ENCODE data around the gene BMX. TPM values are rescaled to one million over a fixed set of nuclear protein-coding genes. Genes with fewer than 3 reads are reported as not detected.

Gene BMX
- total and polyA plus RNA-seq, 9 of the 15 experiments (the other 6 are each of a cell fraction or from before 2014, with no cell fraction given) = 0.45 to 4.2 (median 1.8) TPM

DNA sequence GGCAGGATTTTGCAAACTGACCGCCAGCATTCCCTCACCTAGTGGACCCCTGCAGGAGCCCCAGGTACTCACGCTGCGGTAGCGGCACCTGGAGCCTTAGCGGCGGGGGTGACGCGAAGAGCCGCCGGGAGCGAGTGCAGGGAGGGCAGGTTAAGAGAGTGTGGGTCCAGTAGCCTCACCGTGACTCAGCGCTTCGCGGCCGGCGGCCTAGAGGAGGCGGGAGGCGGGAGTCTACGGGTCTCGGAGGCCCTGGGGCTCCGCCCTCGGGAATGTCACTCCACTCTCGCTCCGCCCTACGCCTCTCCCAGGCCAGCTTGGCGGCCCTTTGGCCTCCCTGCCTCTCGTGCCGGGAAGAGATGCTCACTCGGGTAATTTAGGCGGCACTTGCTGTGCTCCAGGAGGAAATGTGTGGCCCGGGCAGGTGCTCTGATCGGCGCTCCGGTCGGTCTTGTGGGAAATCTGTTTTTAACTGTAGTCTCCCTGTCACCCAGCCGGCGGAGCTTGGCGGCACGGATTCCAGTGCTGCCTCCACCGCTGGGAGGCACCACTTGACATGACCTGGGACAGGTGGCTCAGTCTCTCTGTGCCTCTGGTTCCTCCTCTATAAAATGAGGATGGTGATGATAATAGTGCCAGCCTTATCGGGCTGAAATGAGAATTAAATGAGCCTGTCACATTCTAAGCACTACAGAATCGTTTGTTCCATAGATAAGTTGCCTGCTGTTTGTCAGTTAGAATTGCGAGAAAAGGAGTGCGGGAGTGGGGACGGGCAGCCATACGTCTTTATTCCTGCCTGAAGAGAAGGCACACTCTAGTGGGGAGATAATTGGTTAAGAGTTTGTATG is 7.3 kb upstream of the BMX start, which contains the start of gene PIR (continued):
- TF ChIP-seq, protein P1, sequence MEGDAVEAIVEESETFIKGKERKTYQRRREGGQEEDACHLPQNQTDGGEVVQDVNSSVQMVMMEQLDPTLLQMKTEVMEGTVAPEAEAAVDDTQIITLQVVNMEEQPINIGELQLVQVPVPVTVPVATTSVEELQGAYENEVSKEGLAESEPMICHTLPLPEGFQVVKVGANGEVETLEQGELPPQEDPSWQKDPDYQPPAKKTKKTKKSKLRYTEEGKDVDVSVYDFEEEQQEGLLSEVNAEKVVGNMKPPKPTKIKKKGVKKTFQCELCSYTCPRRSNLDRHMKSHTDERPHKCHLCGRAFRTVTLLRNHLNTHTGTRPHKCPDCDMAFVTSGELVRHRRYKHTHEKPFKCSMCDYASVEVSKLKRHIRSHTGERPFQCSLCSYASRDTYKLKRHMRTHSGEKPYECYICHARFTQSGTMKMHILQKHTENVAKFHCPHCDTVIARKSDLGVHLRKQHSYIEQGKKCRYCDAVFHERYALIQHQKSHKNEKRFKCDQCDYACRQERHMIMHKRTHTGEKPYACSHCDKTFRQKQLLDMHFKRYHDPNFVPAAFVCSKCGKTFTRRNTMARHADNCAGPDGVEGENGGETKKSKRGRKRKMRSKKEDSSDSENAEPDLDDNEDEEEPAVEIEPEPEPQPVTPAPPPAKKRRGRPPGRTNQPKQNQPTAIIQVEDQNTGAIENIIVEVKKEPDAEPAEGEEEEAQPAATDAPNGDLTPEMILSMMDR (IDR thresholded peaks at IDR 0.05 in 2 of 3, conservative IDR thresholded peaks at IDR 0.05 in 1 of 3; ENCODE audit: insufficient read depth in 2 of 3, low read depth in 1 of 3, low read length in 3 of 3) = peak; percentile 60 to 82 (median 71)
- TF ChIP-seq, protein P2, sequence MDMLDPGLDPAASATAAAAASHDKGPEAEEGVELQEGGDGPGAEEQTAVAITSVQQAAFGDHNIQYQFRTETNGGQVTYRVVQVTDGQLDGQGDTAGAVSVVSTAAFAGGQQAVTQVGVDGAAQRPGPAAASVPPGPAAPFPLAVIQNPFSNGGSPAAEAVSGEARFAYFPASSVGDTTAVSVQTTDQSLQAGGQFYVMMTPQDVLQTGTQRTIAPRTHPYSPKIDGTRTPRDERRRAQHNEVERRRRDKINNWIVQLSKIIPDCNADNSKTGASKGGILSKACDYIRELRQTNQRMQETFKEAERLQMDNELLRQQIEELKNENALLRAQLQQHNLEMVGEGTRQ (CRISPR knock-in tag; IDR thresholded peaks at IDR 0.05) = no peak
- no peak for TF ChIP-seq MED1 (CRISPR knock-in tag; IDR thresholded peaks at IDR 0.05; ENCODE audit: borderline replicate concordance)
- TF ChIP-seq ZNF589 (CRISPR knock-in tag; IDR thresholded peaks at IDR 0.05; ENCODE audit: low read depth) = no peak
- TF ChIP-seq NR2C1 (IDR thresholded peaks at IDR 0.05) = no peak
- TF ChIP-seq NR2C1 (tag; IDR thresholded peaks at IDR 0.05) = 0 out of 2 replicates have a peak, but pooled peaks have one; percentile 9
- no peak for TF ChIP-seq ZKSCAN8 (CRISPR knock-in tag; IDR thresholded peaks at IDR 0.05)
- 0 out of 4 replicates have a peak, but pooled peaks of 1 of the 2 experiments have one; percentile 32 for TF ChIP-seq ARNT (IDR thresholded peaks at IDR 0.05)
- TF ChIP-seq, protein P3, sequence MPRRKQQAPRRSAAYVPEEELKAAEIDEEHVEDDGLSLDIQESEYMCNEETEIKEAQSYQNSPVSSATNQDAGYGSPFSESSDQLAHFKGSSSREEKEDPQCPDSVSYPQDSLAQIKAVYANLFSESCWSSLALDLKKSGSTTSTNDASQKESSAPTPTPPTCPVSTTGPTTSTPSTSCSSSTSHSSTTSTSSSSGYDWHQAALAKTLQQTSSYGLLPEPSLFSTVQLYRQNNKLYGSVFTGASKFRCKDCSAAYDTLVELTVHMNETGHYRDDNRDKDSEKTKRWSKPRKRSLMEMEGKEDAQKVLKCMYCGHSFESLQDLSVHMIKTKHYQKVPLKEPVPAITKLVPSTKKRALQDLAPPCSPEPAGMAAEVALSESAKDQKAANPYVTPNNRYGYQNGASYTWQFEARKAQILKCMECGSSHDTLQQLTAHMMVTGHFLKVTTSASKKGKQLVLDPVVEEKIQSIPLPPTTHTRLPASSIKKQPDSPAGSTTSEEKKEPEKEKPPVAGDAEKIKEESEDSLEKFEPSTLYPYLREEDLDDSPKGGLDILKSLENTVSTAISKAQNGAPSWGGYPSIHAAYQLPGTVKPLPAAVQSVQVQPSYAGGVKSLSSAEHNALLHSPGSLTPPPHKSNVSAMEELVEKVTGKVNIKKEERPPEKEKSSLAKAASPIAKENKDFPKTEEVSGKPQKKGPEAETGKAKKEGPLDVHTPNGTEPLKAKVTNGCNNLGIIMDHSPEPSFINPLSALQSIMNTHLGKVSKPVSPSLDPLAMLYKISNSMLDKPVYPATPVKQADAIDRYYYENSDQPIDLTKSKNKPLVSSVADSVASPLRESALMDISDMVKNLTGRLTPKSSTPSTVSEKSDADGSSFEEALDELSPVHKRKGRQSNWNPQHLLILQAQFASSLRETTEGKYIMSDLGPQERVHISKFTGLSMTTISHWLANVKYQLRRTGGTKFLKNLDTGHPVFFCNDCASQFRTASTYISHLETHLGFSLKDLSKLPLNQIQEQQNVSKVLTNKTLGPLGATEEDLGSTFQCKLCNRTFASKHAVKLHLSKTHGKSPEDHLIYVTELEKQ (CRISPR knock-in tag; IDR thresholded peaks at IDR 0.05) = no peak
- peak; percentile 64 for TF ChIP-seq ZEB2 (IDR thresholded peaks at IDR 0.05)
- TF ChIP-seq CREB1 (IDR thresholded peaks at IDR 0.05) = no peak
- TF ChIP-seq CREB1 (CRISPR knock-in tag; IDR thresholded peaks at IDR 0.05) = 0 out of 2 replicates have a peak, but pooled peaks have one; percentile 46
- 0 out of 2 replicates have a peak, but pooled peaks have one; percentile 38 for TF ChIP-seq SIN3B (IDR thresholded peaks at IDR 0.05; ENCODE audit: low read depth)
- peak; percentile 64 for TF ChIP-seq POLR2A (conservative IDR thresholded peaks at IDR 0.05)
- TF ChIP-seq MTA2 (IDR thresholded peaks at IDR 0.05; ENCODE audit: low read depth) = 0 out of 2 replicates have a peak, but pooled peaks have one; percentile 26
- no peak for TF ChIP-seq MCM3 (IDR thresholded peaks at IDR 0.05)
- TF ChIP-seq U2AF2 (optimal IDR thresholded peaks at IDR 0.05; ENCODE audit: low read depth, low read length) = no peak
- 0 out of 2 replicates have a peak, but pooled peaks have one; percentile 2 for TF ChIP-seq CBFA2T3 (IDR thresholded peaks at IDR 0.05)
- no peak for TF ChIP-seq ETS2 (tag; IDR thresholded peaks at IDR 0.05; ENCODE audit: borderline replicate concordance, poor library complexity, severe bottlenecking)
- TF ChIP-seq LEF1 (IDR thresholded peaks at IDR 0.05) = no peak
- TF ChIP-seq, protein P4, sequence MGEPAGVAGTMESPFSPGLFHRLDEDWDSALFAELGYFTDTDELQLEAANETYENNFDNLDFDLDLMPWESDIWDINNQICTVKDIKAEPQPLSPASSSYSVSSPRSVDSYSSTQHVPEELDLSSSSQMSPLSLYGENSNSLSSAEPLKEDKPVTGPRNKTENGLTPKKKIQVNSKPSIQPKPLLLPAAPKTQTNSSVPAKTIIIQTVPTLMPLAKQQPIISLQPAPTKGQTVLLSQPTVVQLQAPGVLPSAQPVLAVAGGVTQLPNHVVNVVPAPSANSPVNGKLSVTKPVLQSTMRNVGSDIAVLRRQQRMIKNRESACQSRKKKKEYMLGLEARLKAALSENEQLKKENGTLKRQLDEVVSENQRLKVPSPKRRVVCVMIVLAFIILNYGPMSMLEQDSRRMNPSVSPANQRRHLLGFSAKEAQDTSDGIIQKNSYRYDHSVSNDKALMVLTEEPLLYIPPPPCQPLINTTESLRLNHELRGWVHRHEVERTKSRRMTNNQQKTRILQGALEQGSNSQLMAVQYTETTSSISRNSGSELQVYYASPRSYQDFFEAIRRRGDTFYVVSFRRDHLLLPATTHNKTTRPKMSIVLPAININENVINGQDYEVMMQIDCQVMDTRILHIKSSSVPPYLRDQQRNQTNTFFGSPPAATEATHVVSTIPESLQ (CRISPR knock-in tag; IDR thresholded peaks at IDR 0.05) = peak; percentile 31; the same call in 1 of the 2 replicates
